Stimulated activated naive CD4-positive, alpha-beta T cell treated with Interleukin-2 at 50 U/mL for 16 hours (primary cell): Measurements from ENCODE around the gene CFAP107.
"Not testable (repeated sequence)": the region's sequence is repeated elsewhere in the genome, so short reads cannot be mapped to it uniquely, and the experiment has no call there.

ENCODE experiments used
- DNase-seq: peaks from one replicate; lab custom pipeline; 2025; lab: John Stamatoyannopoulos, UW

CFAP107 gene

GRCh38 chr1:12778061-12778460, 32.1 kb downstream of the CFAP107 start:
- DNase-seq: no peak

DNA sequence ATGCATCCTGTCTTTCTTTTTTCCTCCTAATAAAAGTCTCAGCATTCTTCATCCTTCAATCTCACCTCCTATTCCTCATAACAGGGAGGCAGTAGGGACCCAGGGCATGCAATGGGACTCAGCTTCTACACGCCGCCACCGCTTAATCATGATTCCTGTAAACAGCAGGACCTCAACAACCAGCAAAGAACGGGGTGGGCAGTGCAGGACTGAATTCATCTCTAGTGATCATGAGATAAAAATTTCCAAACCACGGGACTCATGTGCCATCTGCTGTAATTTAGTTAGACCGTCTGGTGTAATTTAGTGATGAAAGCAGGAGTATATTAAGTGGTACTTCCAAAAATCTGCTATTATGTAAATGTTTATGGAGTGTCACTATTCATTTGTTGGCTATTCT, 32.9 kb downstream of the CFAP107 start:
- DNase-seq: no peak

- not testable (repeated sequence) for DNase-seq
Observed at GRCh38 chr1:12781488-12781887, 35.5 kb downstream of the CFAP107 start.

DNA sequence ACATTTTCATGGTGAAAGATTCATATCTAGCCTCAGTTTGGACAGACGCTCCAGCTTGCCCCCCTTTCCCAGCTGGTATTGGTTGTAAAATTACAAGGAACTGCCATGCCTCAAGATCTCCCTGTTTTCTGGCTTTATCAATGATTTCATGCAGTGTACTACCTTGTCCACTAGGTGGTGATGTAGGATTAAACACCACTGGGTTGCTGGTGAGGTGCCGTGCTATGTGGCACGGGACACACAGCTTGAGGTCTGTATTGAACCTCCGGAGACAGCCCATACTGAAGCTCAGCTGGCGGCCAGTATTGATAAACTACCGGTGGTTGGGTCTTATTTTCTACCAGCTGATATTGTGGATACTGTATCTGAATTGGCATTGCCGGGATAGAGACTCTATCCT, 37.8 kb downstream of the CFAP107 start:
- DNase-seq: not testable (repeated sequence)

GRCh38 chr1:12784729-12785128, 38.7 kb downstream of the CFAP107 start:
- DNase-seq: not testable (repeated sequence)

DNA sequence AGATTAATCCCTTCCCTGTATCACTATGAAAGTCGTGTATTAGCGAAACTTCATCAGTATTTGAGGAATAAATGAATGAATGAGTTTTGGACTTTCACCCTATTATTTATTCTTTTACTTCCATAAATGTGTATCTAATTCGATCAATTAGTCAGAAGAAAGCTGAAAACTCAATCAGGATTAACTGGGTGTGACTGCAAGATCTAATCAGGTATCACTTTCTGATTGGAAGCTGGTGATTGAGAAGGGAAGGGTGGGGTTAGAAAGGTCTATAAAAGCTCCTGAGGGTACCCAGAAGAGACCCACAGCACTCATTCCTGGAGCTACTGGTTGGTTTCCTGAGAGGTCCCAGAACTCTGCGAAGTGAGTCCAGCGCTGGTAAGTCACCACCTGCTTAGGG, 45.1 kb downstream of the CFAP107 start, which contains the start of gene PRAMEF1:
PRAMEF1 (plus strand) TSS at position 301 of the 400 bp plus-strand sequence. CDS start 1,831 bp downstream, outside the sequence.
- DNase-seq: not testable (repeated sequence)

- DNase-seq: no peak
Observed at GRCh38 chr1:12798911-12799310, 52.9 kb downstream of the CFAP107 start.

GRCh38 chr1:12799730-12800129, 53.7 kb downstream of the CFAP107 start:
- no peak for DNase-seq

GRCh38 chr1:12809933-12810332, 63.9 kb downstream of the CFAP107 start:
- no peak for DNase-seq

DNA sequence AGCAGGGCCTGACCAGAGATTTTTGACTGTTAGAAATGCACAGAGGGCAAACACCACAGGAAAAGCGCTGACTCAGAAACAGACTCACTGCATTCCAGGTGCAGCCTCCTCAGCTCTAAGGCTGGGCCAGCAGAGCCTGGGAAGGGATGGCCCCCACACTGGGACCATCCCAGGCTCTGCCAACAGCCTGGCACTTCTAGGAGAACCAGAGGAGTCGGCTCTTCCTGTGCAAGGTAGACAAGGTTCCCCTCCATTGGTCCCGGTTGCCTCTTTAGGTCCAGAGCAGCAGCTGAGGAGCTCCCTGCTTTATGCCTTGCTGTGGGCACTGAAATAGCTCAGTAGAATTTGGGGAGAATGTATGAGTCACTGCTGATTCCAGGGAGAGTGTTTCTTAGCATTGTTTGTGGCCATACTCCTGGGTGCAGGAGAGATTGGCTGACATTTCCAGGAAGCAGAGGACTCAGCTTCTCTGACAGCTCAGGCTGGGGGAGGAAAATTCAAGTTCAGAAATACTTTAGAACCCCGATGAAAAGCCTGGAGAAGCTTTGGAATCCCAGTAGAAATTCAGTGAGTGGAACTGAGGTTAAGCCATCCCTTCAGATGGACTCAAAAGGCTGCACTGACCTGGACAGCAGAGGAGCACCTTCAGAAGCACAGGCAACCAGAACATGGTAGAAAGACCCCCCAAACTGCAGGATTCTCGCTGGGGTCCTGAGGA, 64.8 kb downstream of the CFAP107 start:
- no peak for DNase-seq

- DNase-seq: no peak
Observed at GRCh38 chr1:12811409-12811784, 65.4 kb downstream of the CFAP107 start.
